H1 (cell line): Measurements from ENCODE around the gene PRRX1. TPM values are rescaled to one million over a fixed set of nuclear protein-coding genes. Genes with fewer than 3 reads are reported as not detected.

Experiments
- JUN ChIP-seq: IDR thresholded peaks from 2 replicates; pipeline ENCODE4 v1.6.1; 2011; ENCODE audit warnings: low read depth, mild to moderate bottlenecking, improper control_type of control experiment, low read length
- KDM5A ChIP-seq: fragments of 200-600 bp; IDR thresholded peaks from 2 replicates; pipeline ENCODE4 v1.7.1; 2012; ENCODE audit warnings: mild to moderate bottlenecking, low read length, inconsistent platforms, mixed read lengths
- SIX5 ChIP-seq: IDR thresholded peaks from 2 replicates; pipeline ENCODE4 v1.6.1; 2011; ENCODE audit warnings: mild to moderate bottlenecking, low read depth, low read length
- SP2 ChIP-seq: IDR thresholded peaks from 2 replicates; pipeline ENCODE4 v1.6.1; 2012; ENCODE audit warnings: mild to moderate bottlenecking, low read length, inconsistent platforms
- TAF1 ChIP-seq: IDR thresholded peaks from 2 replicates; pipeline ENCODE4 v1.6.1; 2011; ENCODE audit warnings: mild to moderate bottlenecking, low read depth, low read length
- USF2 ChIP-seq: IDR thresholded peaks from 2 replicates; pipeline ENCODE4 v1.6.1; 2011; ENCODE audit warnings: low read length, improper control_type of control experiment
- polyA plus RNA-seq, 7 experiments: library from polyadenylated mRNA; depleted of rRNA in 3 of 7; stranded (reverse) in 5 of 7; unstranded in 2 of 7; fragments of >200 nt in 5 of 7; fragments of 200-250 nt in 2 of 7; gene quantifications; 1 replicate in 5 of 7; 2 replicates in 1 of 7; 4 replicates in 1 of 7; pipeline versions ENCODE4 v1.2.1 to v1.2.3, GENCODE V29; 2011 to 2013; ENCODE audit warnings: missing spikeins in 2 of 7, mixed read lengths in 2 of 7
- total RNA-seq: library from RNA; stranded (reverse); fragmentation: NEBNext Ultra II Directional; extraction: Animal tissue kit (Norgen Biotek cat#: 25700); gene quantifications from 2 replicates; pipeline ENCODE4 v1.2.1, GENCODE V29; 2021

The PRRX1 gene
- total and polyA plus RNA-seq, 2 of the 8 experiments (the other 6 are each of a cell fraction or from before 2014, with no cell fraction given), result not detected

- TF ChIP-seq TAF1 (no peak), SP2 (no peak), SIX5 (no peak), JUN (no peak), KDM5A (no peak), USF2 (no peak)
Measured at GRCh38 chr1:170678027-170678600, 14.2 kb downstream of the PRRX1 start (continued).
